ENCODE measurements around the gene APBB2.
A peak's percentile ranks its signal among the peaks of the same experiment; 100 is the strongest.

The APBB2 gene

DNA sequence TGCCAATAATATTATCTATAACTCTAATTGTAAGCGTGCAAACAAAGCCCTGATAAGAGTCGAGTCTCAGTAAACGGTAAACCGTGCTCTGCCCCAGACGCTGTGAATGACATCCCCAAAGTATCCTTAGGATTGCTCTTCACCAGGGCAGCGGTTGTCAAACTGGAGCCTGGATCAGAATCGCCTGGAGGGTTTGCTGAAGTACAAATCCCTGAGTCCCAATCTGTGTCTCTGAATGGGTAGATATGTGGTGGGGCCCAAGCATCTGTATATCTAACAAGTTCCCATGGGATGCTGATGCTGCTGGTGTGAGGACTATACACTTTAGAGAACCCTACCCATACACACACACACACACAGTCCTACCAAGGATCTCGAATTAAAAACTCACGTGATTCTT lies 813 bp upstream of the APBB2 start:
- DNase-seq: no peak

DNA sequence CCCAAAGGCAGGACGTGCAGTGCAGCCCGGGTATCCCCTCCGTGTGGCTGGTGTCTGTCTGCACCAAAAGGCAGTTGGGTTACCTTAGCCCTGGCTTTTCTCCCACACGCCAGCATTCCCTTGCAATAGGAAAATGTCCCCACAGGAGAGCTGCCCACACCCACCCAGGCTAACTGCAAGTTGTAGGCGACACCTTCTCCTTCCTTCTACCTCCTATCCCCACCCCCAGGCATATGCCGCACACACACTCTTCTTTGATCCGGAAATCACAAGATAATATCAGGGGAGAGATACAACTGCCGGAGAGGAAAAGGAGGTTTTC lies 444 bp upstream of the APBB2 start:
- DNase-seq: no peak

DNA sequence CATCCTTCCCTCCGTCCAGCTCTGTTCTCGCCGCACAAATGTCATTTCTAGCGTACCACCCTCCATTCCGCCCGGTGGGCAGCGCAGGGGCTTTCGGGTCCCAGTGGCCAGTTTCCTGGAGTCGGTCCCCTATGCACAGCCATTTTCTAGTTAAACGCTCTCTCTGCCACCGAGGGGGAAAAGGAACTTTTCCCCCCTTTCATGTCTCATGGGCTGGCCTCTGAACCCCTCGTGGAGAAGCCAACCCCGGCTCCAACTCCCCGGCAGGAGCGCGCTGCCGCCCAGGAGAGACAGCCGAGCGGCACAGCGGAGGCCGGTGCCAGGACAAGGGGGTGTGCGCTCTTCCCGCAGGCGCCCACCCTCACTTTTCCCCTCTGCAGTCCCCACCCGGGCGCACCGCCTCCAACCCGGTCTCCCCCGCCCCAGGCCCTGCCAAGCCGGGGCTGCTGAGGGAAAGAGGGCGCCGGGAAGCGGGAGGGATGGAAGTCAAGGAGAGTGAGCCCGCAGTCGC lies 662 bp downstream of the APBB2 start:
- DNase-seq: no peak

DNA sequence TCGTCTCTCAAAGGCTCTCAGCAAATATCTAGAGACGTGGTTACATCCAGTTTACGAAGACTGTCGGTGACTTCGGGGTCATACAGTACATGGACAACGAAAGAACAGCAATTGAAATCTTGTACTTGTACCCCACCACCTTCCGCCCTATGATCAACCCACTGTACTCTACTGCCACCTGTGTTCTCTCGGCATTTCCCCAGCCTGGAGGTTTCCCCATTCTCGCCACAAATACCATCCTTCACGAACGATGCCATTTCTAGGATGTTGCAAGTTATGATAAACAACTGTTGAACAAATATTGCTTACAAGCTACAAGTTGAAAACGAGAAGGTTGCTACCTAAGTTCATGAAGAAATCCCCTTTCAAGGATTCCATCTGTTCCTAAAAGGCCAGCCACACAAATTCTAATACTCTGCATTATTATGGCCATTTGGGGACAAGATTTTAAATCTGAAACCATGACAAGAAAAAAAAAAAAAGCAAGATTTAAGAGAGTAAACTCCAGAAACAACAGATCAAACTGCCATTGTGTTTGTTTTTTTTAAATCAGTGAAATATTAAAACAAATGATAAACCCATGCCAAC lies 1.6 kb downstream of the APBB2 start:
- peak; percentile 37 for DNase-seq

DNA sequence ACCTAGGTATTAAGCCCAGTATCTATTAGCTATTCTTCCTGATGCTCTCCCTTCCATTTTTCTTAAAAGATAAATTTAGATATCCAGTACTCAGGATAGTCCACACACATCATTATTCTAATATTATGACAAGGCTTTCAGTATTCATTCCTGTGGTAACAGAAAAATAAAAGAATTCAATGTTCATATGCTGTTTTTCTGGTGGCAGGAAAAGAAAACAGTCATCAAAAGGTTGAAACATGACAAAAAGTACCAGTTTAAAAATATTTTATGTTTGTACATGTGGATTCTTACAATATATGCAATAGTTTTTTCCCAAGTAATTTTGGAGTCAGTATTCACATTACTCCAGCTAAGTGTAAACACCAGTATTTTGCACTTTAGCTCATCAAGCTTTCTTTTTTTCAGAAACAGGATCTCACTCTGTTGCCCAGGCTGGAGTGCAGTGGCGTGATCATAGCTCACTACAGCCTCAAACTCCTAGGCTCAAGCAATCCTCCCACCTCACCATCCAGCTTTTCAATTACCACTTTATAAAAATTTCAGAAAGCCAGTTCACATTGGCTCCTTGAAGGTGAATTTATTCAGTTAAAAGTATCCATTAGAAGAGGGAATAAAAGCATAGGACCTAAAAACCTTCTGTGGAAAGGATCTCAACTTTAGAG lies 2.3 kb downstream of the APBB2 start:
- no peak for DNase-seq

DNA sequence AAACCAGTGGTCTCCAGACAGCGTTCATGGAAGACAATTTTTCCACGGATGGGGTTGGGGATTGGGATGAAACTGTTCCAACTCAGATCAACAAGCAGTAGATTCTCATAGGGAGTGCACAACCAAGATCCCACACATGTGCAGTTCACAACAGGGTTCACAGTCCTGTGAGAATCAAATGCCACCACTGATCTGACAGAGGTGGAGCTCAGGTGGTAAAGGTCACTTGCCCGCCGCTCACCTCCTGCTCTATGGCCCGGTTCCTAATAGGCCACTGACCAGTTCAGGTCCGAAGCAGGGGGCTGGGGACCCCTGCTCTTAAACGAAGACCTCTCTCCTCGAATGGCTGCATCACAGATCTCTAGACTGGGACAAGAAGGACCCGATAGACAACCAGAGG lies 4.4 kb downstream of the APBB2 start:
- DNase-seq: no peak

DNA sequence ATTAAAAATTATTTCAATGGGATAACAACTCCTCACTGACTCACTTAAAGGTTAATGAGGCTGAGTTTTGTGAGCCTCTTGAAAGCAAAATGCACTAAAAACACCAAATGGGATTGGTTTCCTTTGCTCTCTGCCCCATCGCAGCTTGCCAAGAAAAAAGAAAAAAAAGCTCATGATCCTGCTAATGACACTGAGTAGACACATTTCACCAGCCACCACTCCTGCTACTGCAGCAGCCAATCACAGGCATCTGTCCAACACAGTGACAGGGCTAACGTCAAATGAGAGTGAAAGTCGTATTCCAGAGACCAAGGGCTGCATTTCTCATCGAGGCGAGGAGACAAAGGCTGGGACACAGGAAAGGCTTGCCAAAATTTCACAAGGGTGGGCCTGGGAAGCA lies 5.2 kb downstream of the APBB2 start:
- no peak for DNase-seq

DNA sequence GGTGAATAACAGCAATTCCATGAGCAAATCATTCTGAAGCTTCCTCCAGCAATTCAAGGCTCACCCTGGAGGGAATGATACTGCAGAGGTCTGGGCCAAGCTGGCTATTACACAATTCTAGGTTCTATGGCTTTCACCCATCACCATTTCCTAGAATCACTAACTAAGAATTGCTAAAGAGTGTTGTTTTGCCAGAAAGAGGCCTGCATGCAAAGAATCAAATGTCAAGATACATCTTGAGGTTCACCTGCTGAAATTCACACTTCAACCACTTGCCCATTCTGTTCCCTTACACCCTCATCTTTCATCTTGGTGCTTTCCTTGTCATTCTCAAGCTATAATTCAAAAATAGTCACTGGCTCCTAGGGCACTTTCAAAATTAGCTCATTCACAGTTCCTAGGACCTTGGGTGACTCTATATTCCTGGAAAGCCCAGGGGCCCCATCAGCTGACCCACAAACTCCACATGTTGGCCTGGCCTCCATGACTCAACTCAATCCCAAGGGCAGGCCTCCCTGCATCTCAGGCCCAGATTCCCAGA lies 7.0 kb downstream of the APBB2 start:
- DNase-seq: no peak

DNA sequence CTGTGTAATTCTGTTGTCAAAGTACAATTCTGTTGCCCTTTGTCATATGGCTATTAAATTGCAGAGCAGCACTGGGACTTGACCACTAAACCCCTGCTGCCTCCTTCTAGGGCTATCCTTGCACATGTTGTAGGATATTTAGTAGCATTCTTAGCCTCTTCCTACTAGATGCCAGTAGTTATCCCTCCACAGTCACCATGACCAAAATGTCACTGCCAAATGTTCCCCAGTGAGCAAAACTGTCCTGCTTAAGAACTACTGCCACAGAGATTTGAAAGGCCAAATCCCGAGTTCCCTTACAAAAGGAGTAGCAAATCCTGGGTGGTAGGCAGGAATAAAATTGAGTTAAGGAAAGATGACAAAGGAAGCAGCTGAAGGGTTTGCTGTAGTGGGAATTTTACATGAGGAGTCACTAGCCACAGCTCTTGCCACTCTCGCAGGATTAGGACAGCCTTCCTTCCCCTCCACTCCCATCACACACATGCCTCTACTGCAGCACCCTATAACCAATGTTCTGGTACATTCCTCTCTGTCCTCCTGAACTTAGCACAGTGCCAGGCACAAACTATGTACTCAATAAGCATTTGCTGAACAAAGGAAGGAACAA lies 8.4 kb downstream of the APBB2 start:
- no peak for DNase-seq

DNA sequence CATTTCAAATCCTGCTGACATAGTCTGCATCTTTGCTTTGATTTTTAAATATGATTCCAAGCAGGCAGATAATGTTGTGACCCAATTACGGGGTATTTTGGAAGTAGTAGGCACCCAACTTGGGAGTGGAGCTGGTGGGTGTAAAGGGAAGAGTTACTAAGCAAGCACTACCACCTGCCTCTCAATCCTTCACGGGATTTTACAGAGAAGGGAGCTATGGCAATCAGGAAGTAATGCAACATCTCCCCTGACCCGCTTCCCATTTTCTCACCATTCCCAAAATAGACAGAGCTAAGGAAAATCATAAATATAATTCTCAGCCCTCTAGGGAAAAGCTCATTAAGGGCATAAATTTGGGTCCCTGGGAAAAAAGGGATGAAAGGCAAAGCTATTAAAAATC lies 9.2 kb downstream of the APBB2 start:
- no peak for DNase-seq

DNA sequence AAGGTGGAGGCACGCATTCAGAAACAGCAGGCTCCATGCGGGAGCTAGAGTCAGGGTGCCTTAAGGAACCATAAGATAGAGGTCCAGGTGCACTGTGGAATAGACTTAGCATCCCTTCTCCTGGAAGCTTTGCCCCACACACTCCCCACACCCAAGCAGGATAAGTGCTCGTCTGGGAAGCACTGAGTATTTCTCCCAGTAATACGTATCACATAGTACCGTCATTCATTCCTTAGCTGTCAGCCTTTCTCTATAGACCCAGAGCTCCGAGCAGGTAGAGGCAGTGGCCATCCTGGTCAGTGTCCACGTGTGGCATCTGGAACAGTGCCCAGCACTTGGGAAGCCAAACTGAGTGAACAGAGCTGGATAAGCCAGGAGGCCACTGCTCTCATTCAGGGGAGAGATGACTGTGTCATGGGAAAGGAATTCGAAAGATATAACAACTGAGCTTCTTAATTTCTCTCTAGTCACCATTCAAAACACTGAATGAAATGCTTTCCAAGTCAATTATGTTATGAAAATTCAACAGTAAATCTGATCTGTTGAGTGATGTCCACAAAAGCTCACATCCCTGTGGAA lies 9.9 kb downstream of the APBB2 start:
- no peak for DNase-seq

DNA sequence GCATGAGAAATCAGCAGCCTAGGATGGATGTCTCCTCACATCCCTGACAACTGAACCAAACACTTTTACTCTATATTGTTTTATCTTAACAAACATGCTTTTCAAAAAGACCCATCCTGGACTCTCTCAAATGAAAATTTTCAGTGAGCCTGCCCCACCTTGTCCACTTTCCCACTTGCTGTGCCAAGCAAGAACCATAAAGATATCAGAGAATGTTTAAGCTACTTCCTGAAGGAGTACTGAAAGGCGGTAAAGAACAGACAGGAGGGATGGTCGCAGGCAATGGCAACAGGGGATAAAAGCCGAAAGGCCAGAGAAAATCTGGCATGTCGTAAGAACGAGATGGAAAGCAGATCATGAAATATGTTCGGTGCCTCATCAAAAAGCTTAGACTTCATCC lies 10.5 kb downstream of the APBB2 start:
- no peak for DNase-seq

DNA sequence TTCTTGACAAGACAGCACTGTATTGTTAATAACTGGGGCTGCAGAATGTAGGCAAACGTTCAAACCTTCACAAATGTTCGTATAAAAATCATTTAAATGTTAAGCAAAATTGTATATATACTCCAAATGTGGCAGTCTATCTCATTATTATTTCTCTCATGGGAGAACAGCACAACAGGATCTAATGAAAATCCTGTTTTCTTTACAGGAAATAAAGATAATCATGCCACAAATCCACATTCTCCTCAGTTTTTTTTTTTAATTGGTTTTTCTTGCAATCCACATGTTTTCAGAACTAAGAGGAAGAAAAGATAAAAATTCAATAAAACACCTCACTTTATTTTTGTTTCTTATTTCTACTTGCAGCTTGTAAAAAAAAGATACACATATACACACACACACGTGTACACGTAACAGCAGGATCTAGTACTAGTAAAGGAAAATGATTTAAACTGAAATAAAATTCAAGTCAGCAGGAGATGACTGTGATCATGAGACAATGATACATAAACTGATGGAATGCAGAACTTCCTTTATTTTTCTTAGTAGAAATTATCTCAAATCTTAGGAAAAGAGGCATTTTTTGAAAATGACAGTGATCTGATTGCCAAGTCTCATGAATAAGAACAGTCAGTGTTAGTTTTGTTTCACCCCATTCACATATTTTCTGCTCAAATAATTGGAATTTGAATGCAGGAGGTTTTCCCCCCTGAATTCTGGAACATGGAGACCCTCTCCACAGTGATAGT lies 11.3 kb downstream of the APBB2 start:
- no peak for DNase-seq

DNA sequence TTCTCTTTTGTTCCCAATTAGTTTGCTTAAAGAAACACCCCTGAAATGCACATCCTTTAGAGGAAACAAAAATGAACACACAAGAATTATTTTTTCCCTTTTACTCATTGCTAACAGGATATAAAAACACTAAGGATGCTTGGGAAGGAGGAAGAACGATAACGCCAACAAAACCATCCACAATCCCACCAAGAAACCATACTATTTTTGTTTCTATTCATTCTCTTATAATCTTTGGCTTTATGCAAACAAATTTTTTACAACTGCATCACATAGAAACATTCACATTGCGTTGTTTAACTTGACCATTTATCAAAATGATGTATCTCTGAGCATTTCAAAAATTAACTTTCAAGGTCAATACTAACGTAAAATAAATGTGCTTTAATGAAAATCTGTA lies 12.0 kb downstream of the APBB2 start:
- DNase-seq: no peak

DNA sequence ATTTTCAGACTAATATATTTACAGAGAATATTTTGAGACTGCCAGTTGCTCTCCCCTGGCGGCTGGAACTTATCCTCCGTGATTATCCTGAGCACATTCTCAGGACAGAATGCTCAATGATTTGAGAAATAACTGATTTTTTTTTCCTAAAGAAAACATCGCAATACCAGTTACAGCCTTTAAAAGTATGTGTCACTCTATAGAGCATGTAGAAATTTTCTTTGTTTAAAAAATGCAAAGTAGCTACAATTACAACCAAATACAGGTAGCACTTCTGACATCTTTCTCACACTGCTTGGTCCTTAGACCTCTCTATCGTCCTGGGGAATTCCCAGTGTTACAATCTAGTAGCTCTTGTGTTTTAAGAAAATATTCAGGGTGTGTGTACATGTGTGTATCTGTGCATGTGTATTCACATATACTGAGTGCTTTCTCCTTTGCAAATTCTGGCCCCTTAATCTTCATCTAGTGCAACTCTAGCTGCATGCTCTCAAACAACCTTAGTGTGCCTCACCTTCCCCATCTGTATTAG lies 13.8 kb downstream of the APBB2 start:
- DNase-seq: no peak

DNA sequence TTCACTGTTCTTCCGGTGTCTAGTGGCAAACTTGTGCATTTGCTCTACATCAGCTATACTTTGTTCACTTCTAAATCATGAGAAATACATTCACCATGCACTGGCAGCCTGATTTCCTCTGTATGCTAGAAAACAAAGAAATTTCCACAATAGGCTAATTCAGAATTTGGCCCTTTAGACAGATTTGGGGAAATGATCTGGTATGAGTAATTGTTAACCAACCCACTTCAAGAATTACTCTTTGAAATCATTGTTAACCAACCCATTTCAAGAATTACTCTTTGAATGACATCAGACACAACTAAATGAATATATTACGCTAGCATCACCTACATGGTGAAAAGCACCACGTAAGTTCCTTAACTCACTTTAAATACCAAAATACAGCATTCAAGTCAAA lies 14.6 kb downstream of the APBB2 start:
- DNase-seq: no peak

DNA sequence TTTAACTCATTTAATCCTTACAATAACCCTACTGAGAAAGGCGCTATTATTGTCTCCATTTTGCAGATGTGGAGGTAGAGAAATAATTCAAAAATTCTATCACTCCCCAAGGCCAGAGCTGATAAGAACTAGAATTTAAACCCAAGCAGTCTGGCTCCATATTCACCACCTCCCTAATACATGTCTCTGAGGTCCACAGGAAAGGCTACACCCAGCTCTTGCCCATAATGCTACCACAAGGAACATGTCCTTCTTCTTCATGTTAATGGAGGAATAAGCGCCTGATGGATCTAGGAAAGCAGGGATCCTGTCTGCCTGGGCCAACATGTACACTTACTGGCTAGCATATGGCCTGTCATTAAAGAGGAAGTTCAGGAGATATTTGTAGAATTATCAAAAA lies 16.3 kb downstream of the APBB2 start:
- DNase-seq: no peak

DNA sequence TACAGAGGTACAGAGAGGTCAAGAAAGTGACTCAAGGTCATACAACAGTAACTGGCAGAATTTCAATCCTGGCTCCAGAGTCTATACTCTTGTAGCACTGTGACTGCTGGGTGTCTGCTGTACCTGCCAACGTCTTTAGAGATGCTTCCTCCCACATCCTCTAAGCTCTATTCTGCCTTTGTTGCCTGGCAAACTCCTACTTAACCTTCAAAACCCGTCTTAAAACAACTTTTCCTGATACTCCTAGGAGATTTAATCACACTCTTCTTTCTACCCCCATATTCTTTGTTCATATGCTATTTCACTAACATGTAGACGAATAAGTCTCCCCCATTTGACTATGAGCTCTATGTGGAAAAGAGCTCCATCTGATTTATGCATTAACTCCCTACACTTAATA lies 16.8 kb downstream of the APBB2 start:
- DNase-seq: no peak

DNA sequence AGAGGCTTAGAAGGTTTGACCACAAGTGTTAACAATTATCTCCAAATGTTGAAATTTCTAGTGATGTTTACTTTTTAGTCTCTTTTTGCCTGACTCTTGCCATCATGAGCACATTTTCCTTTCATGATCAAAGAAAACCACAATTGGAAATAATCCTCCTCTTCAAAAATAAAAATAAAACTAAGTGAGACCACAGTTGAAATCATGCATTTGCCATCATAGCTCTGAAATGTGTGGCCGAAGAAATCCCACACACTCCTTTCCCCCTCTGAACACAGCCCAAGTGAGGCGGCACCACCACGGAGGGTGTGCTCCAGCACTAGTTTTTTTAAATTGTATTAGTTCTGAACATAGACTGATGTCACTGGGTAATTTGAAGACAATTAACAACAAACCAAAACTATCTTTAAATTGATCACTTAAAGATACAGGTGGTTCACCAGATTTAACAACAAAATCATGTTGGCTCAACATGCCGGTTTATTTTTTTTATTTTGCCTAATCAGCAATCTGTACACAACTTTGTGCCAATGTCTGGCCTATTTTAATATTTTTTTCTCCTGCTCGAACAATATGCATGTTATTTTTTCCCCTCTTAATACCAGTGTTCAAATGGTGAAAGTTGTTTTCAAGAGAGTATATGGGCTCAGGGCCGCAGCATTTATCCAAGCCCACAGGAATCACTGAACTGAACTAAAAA lies 17.6 kb downstream of the APBB2 start:
- no peak for DNase-seq

DNA sequence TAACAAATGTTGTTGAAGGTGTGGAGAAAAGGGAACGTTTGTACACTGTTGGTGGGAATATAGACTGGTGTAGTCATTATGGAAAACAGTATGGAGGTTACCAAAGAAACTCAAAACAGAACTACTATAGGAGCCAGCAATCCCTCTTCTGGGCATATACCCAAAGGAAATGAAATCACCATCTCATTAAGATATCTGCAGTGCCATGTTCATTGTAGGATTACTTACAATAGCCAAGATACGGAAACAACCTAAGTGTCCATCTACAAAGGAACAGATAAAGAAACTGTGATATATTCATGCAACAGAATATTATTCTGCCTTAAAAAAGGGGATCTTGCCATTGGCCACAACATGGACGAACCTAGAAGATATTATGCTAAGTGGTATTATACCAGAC lies 22.2 kb downstream of the APBB2 start:
- DNase-seq: no peak

DNA sequence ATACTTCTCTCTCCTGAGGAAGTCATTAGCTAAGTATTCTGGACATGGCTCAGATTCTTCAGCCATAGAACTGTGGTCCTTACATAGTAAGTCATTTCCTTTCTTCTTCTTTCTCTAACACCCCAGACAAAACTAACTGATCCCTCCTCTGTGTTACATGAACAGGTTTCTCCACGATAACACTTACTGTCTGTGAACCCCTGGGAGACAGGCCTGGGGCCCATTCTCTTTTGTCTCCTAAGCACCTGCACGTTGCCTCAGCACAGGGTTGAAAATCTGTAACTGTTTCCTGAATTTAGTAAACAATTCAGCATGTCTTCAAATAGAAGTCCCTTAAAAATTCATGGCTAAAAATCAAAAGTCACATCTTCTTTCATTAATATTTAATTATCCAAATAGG lies 24.7 kb downstream of the APBB2 start:
- no peak for DNase-seq

DNA sequence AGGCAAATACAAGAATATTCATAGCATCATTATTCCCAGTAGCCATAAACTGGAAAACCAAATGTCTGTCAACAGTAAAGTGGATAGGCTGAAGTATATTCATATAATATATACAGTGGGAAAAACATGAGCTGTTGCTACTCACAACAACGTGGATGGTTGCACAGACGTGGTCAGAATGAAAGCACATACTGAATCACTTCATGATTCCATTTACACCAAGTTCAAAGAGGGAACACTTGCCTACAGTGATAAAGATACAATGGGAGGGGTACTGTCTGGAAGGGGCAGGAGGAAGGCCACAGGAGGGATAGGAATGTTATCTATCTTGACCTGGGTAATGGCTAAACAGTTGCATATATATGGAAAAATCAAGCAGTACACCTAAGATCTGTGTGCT lies 25.3 kb downstream of the APBB2 start:
- DNase-seq: no peak
